Thyroid gland (tissue), 4 donors: Measurements from ENCODE around the gene SMIM26.

Experiments
- POLR2A ChIP-seq, 2 donors: fragments of 450-650 bp; IDR thresholded peaks; one replicate each; pipeline ENCODE4 v1.6.1; 2017; ENCODE audit warnings: antibody characterized with exemption in 2 of 2, mild to moderate bottlenecking in 2 of 2, moderate library complexity in 1 of 2
- TF ChIP-seq, protein P1 (sequence below), 6 experiments: fragments of 200-600 bp in 3 of 6; fragments of 450-650 bp in 3 of 6; sonication (generic) in 3 of 6; IDR thresholded peaks; one replicate each; pipeline ENCODE4 v1.5.1; 2016 to 2019; ENCODE audit warnings: antibody characterized with exemption in 6 of 6, mild to moderate bottlenecking in 2 of 6, inconsistent platforms in 1 of 6, moderate library complexity in 1 of 6

GRCh38 chr20:18537651-18538050 lies 29.6 kb upstream of the SMIM26 start:
- TF ChIP-seq, protein P1, sequence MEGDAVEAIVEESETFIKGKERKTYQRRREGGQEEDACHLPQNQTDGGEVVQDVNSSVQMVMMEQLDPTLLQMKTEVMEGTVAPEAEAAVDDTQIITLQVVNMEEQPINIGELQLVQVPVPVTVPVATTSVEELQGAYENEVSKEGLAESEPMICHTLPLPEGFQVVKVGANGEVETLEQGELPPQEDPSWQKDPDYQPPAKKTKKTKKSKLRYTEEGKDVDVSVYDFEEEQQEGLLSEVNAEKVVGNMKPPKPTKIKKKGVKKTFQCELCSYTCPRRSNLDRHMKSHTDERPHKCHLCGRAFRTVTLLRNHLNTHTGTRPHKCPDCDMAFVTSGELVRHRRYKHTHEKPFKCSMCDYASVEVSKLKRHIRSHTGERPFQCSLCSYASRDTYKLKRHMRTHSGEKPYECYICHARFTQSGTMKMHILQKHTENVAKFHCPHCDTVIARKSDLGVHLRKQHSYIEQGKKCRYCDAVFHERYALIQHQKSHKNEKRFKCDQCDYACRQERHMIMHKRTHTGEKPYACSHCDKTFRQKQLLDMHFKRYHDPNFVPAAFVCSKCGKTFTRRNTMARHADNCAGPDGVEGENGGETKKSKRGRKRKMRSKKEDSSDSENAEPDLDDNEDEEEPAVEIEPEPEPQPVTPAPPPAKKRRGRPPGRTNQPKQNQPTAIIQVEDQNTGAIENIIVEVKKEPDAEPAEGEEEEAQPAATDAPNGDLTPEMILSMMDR (IDR thresholded peaks at IDR 0.05): no peak
- no peak for TF ChIP-seq POLR2A (IDR thresholded peaks at IDR 0.05)
